IMR-90 (cell line): ENCODE results near the gene PRR23E. TPM values are rescaled to one million over a fixed set of nuclear protein-coding genes. Genes with fewer than 3 reads are reported as not detected.

Experiments used
- ATAC-seq: fragments of 200-7000 bp; cut with Tn5 transposase; 2 replicates; pipeline ENCODE4 v1.9.1; 2020; ENCODE audit warnings: low read depth, mild to moderate bottlenecking, moderate library complexity
- BruUV-seq: library from RNA; stranded (reverse); fragments of 400-500 nt; replicated peaks from 2 replicates; lab custom pipeline; 2021; lab: Mats Ljungman, UMichigan
- CTCF ChIA-PET: fragments of 300-600 bp; formaldehyde crosslinking; extraction: SDS; loops from one replicate; lab custom pipeline; 2021; ENCODE audit warnings: antibody characterized with exemption; lab: Yijun Ruan, JAX
- POLR2A ChIA-PET: fragments of 300-600 bp; sonication (Branson Sonifier 250); formaldehyde crosslinking; loops from one replicate; lab custom pipeline; 2022; ENCODE audit warnings: antibody characterized with exemption; ENCODE audit not compliant: unreplicated experiment; lab: Charles Lee
- DNase-seq: peaks from one replicate; pipeline ENCODE4 v3.0.0; 2013
- H2AFZ ChIP-seq: replicated peaks from 2 replicates; pipeline ENCODE3; 2013; ENCODE audit warnings: low read length, mild to moderate bottlenecking; ENCODE audit not compliant: poor library complexity
- H2AK5ac ChIP-seq: 2 replicates; pipeline ENCODE4 v1.6.1; 2013; ENCODE audit warnings: low read depth, low read length, inconsistent platforms
- H2AK9ac ChIP-seq: replicated peaks from 2 replicates; pipeline ENCODE3; 2013; ENCODE audit warnings: mild to moderate bottlenecking, low read depth, low read length, moderate library complexity; ENCODE audit not compliant: poor library complexity
- H2BK120ac ChIP-seq: 2 replicates; pipeline ENCODE4 v1.6.1; 2013; ENCODE audit warnings: low read depth, low read length, inconsistent platforms
- H2BK15ac ChIP-seq: 3 replicates; pipeline ENCODE4 v1.6.1; 2013; ENCODE audit warnings: low read depth, low read length, inconsistent platforms
- H2BK20ac ChIP-seq: 2 replicates; pipeline ENCODE4 v1.6.1; 2013; ENCODE audit warnings: low read depth, mild to moderate bottlenecking, inconsistent platforms, low read length, moderate library complexity
- H2BK5ac ChIP-seq: 2 replicates; pipeline ENCODE4 v1.6.1; 2013; ENCODE audit warnings: mild to moderate bottlenecking, low read depth, low read length, inconsistent platforms; ENCODE audit not compliant: poor library complexity, severe bottlenecking
- H3K14ac ChIP-seq: replicated peaks from 2 replicates; pipeline ENCODE4 v1.6.1; 2013; ENCODE audit warnings: low read depth, low read length, inconsistent platforms
- H3K18ac ChIP-seq: 2 replicates; pipeline ENCODE4 v1.6.1; 2013; ENCODE audit warnings: low read depth, low read length, control low read depth
- H3K23ac ChIP-seq: 2 replicates; pipeline ENCODE4 v1.6.1; 2013; ENCODE audit warnings: low read depth, low read length, inconsistent platforms
- H3K27ac ChIP-seq: 2 replicates; pipeline ENCODE4 v1.5.1; 2013; ENCODE audit warnings: mild to moderate bottlenecking, control low read depth, low read length; ENCODE audit not compliant: insufficient read depth
- H3K27me3 ChIP-seq: 2 replicates; pipeline ENCODE4 v1.6.1; 2013; ENCODE audit warnings: low read length; ENCODE audit not compliant: control insufficient read depth, insufficient read depth
- H3K36me3 ChIP-seq: 2 replicates; pipeline ENCODE4 v1.6.1; 2013; ENCODE audit warnings: low read length, mixed read lengths; ENCODE audit not compliant: control insufficient read depth, insufficient read depth
- H3K4ac ChIP-seq: 2 replicates; pipeline ENCODE4 v1.6.1; 2013; ENCODE audit warnings: low read depth, low read length, inconsistent platforms
- H3K4me1 ChIP-seq: 2 replicates; pipeline ENCODE4 v1.6.1; 2013; ENCODE audit warnings: low read length, mixed read lengths; ENCODE audit not compliant: control insufficient read depth, insufficient read depth
- H3K4me2 ChIP-seq: 2 replicates; pipeline ENCODE4 v1.6.1; 2013; ENCODE audit warnings: low read depth, mild to moderate bottlenecking, control low read depth, low read length, moderate library complexity
- H3K4me3 ChIP-seq: 2 replicates; pipeline ENCODE4 v1.5.1; 2013; ENCODE audit warnings: low read depth, mild to moderate bottlenecking, control low read depth, low read length, moderate library complexity; ENCODE audit not compliant: insufficient read depth
- H3K56ac ChIP-seq: 2 replicates; pipeline ENCODE4 v1.6.1; 2013; ENCODE audit warnings: low read length, inconsistent platforms; ENCODE audit not compliant: insufficient read depth; ENCODE audit errors: extremely low read depth
- H3K79me1 ChIP-seq, 2 experiments: 2 replicates each; pipeline ENCODE4 v1.6.1; 2013; ENCODE audit warnings: low read length in 2 of 2, inconsistent platforms in 1 of 2, low read depth in 1 of 2
- H3K9ac ChIP-seq: 2 replicates; pipeline ENCODE4 v1.6.1; 2013; ENCODE audit warnings: low read depth, low read length, control low read depth
- H3K9me1 ChIP-seq: 2 replicates; pipeline ENCODE4 v1.6.1; 2013; ENCODE audit warnings: low read length, inconsistent platforms; ENCODE audit not compliant: insufficient read depth
- H3K9me3 ChIP-seq: 2 replicates; pipeline ENCODE4 v1.6.1; 2013; ENCODE audit warnings: low read length; ENCODE audit not compliant: control insufficient read depth, insufficient read depth
- H4K20me1 ChIP-seq: 2 replicates; pipeline ENCODE4 v1.6.1; 2013; ENCODE audit warnings: low read length, inconsistent platforms; ENCODE audit not compliant: insufficient read depth
- H4K5ac ChIP-seq: 2 replicates; pipeline ENCODE4 v1.6.1; 2013; ENCODE audit warnings: mild to moderate bottlenecking, low read depth, low read length, control low read depth
- H4K8ac ChIP-seq, 2 experiments: 2 replicates each; pipeline ENCODE4 v1.6.1; 2013; ENCODE audit warnings: low read depth in 2 of 2, low read length in 2 of 2, control low read depth in 1 of 2, inconsistent platforms in 1 of 2
- H4K91ac ChIP-seq: 2 replicates; pipeline ENCODE4 v1.6.1; 2013; ENCODE audit warnings: low read depth, low read length, inconsistent platforms; ENCODE audit not compliant: insufficient read depth
- BHLHE40 ChIP-seq: fragments of 150-350 bp; IDR thresholded peaks from 2 replicates; pipeline ENCODE4 v1.6.1; 2016; ENCODE audit warnings: mild to moderate bottlenecking, low read depth, low read length
- CEBPB ChIP-seq: IDR thresholded peaks from 2 replicates; pipeline ENCODE4 v1.6.1; 2012; ENCODE audit warnings: low read depth, low read length, improper control_type of control experiment
- CHD1 ChIP-seq: IDR thresholded peaks from 2 replicates; pipeline ENCODE4 v1.6.1; 2012; ENCODE audit warnings: low read depth, low read length, improper control_type of control experiment
- CTCF ChIP-seq: conservative IDR thresholded peaks from 2 replicates; pipeline ENCODE4 v1.5.1; 2012; ENCODE audit warnings: mild to moderate bottlenecking, low read depth, low read length, improper control_type of control experiment
- ELK1 ChIP-seq: fragments of 150-350 bp; IDR thresholded peaks from 2 replicates; pipeline ENCODE4 v1.6.1; 2016; ENCODE audit warnings: low read depth, mild to moderate bottlenecking, low read length, moderate library complexity, borderline replicate concordance
- FOS ChIP-seq: fragments of 150-350 bp; IDR thresholded peaks from 2 replicates; pipeline ENCODE4 v1.6.1; 2016; ENCODE audit warnings: low read depth, low read length
- MAFK ChIP-seq: IDR thresholded peaks from 2 replicates; pipeline ENCODE4 v1.6.1; 2012; ENCODE audit warnings: low read depth, low read length, improper control_type of control experiment
- MAZ ChIP-seq: IDR thresholded peaks from 2 replicates; pipeline ENCODE4 v1.6.1; 2012; ENCODE audit warnings: low read depth, mild to moderate bottlenecking, low read length, improper control_type of control experiment, moderate library complexity, borderline replicate concordance
- MXI1 ChIP-seq: IDR thresholded peaks from 2 replicates; pipeline ENCODE4 v1.6.1; 2012; ENCODE audit warnings: low read depth, mild to moderate bottlenecking, low read length, moderate library complexity, borderline replicate concordance
- NFE2L2 ChIP-seq: fragments of 150-350 bp; IDR thresholded peaks from 2 replicates; pipeline ENCODE4 v1.6.1; 2016; ENCODE audit warnings: low read depth, mild to moderate bottlenecking, low read length
- POLR2A ChIP-seq: IDR thresholded peaks from 2 replicates; pipeline ENCODE4 v1.6.1; 2012; ENCODE audit warnings: mild to moderate bottlenecking, low read depth, low read length
- RAD21 ChIP-seq: IDR thresholded peaks from 2 replicates; pipeline ENCODE4 v1.6.1; 2012; ENCODE audit warnings: low read length, improper control_type of control experiment
- RCOR1 ChIP-seq: IDR thresholded peaks from 2 replicates; pipeline ENCODE4 v1.6.1; 2012; ENCODE audit warnings: mild to moderate bottlenecking, low read length, improper control_type of control experiment; ENCODE audit not compliant: insufficient replicate concordance
- RFX5 ChIP-seq: IDR thresholded peaks from 2 replicates; pipeline ENCODE4 v1.8.0; 2012; ENCODE audit warnings: low read depth, mild to moderate bottlenecking, low read length, moderate library complexity
- SMC3 ChIP-seq: fragments of 150-350 bp; IDR thresholded peaks from 2 replicates; pipeline ENCODE4 v1.6.1; 2016; ENCODE audit warnings: low read depth, mild to moderate bottlenecking, antibody characterized with exemption, low read length, moderate library complexity
- WGBS, 2 experiments: methylation state at CpG; one replicate each; pipeline versions ENCODE4 v1.1.5 to v1.1.7; 2013; ENCODE audit warnings: missing lambda C conversion rate in 2 of 2; ENCODE audit not compliant: insufficient read length in 1 of 2; ENCODE audit errors: extremely low coverage in 2 of 2; 5-methylcytosine and 5-hydroxymethylcytosine counted together
- dilution Hi-C: fragments of 300-500 bp; cut with HindIII; formaldehyde crosslinking; loops from one replicate; pipeline ENCODE4 v1.14.3; 2018; ENCODE audit warnings: low sequenced_read_pairs; ENCODE audit not compliant: unreplicated experiment
- in situ Hi-C: fragments of 300-500 bp; cut with MboI; formaldehyde crosslinking; loops from 3 replicates; pipeline ENCODE4 v1.14.3; 2019; ENCODE audit warnings: low sequenced_read_pairs, inconsistent platforms, mixed read lengths
- intact Hi-C: fragments of 100-400 bp; cut with micrococcal nuclease; formaldehyde crosslinking; loops from 2 replicates; pipeline ENCODE4 v1.10.0; 2022
- polyA plus RNA-seq, 3 experiments: library from polyadenylated mRNA; depleted of rRNA; stranded (reverse); fragments of >200 nt; gene quantifications; 2 replicates each; pipeline ENCODE4 v1.2.3, GENCODE V29; 2012; ENCODE audit warnings: low replicate concordance in 1 of 3
- total RNA-seq: library from RNA; depleted of rRNA; stranded (reverse); fragments of >200 nt; gene quantifications from 2 replicates; pipeline ENCODE4 v1.2.3, GENCODE V29; 2012
- TF ChIP-seq, protein P1 (sequence below): fragments of 150-350 bp; IDR thresholded peaks from 2 replicates; pipeline ENCODE4 v1.6.1; 2017; ENCODE audit warnings: mild to moderate bottlenecking, antibody characterized with exemption, low read length, low read depth

Gene PRR23E
- total and polyA plus RNA-seq, 2 of the 4 experiments (the other 2 are of a cell fraction), result not detected

DNA sequence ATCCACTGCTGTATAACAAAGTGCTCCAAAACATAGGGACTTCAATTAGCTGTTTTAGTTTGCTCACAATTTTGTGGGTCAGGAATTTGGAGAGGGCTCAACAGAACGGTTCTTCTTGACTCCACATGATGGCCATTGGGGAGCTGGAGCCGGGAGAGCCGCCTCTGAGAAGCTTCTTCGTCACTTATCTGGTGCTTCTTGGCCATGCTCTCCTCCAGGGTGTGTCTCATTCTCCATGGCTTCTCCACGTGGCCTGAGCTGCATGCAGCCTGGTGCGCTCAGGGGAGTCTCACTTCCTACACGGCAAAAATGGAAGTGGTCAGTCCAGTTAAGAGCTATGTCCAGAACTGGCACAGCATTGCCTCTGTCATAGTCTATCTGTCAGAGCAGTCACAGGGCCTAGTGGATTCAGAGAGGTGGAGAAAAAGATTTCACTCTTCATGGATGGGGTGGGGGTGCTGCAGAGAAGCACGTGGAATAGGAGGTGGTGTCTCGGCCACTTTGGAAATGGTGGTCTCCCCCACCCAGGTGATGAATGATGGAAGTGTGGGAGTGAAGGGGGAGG is 26.3 kb upstream of the PRR23E start:
- CTCF ChIA-PET, result no interaction called here
- BruUV-seq, result no TSS peak

More for the DNA sequence above, 26.3 kb upstream of the PRR23E start:
- H3K36me3 ChIP-seq, result no peaks in the 10 kb centered on the region
- dilution Hi-C loops, result no loop called here
- ATAC-seq (no peak), DNase-seq (no peak)
- H2AK5ac ChIP-seq, result no peak overlapping the region
- no peak overlapping the region for H3K9ac ChIP-seq
- H3K79me1 ChIP-seq, result no peaks in the 10 kb centered on the region
- no peaks in the 10 kb centered on the region for H3K9me3 ChIP-seq
- POLR2A ChIA-PET, result no interaction called here
- no peak overlapping the region for H3K4ac ChIP-seq
- no peaks in the 10 kb centered on the region for H3K9me1 ChIP-seq
- no peak overlapping the region for H3K18ac ChIP-seq
- no peak overlapping the region for H2AFZ ChIP-seq
- no peak overlapping the region for H4K91ac ChIP-seq
- 93% methylated on average over 3 of the region's 9 CpGs; no CpG with 5 or more reads in 1 of the 2 experiments for WGBS, 2 experiments
- peaks cover 8% of the 10 kb centered on the region for H3K27me3 ChIP-seq
- H2BK20ac ChIP-seq, result no peak overlapping the region
- no peak overlapping the region for H2BK5ac ChIP-seq
- H4K5ac ChIP-seq, result no peak overlapping the region
- no peak overlapping the region for H2BK15ac ChIP-seq
- H3K56ac ChIP-seq, result no peak overlapping the region
- H3K23ac ChIP-seq, result no peak overlapping the region
- no peak overlapping the region for H3K27ac ChIP-seq
- H3K14ac ChIP-seq, result no peak overlapping the region
- H2AK9ac ChIP-seq, result no peak overlapping the region
- H3K4me3 ChIP-seq, result no peak overlapping the region
- intact Hi-C loops, result no loop called here
- TF ChIP-seq POLR2A (no peak), MXI1 (no peak), RCOR1 (no peak), NFE2L2 (no peak), MAFK (no peak), CEBPB (no peak), ELK1 (no peak), CTCF (no peak), RAD21 (no peak), MAZ (no peak), FOS (no peak), BHLHE40 (no peak), SMC3 (no peak), RFX5 (no peak), CHD1 (no peak)
- TF ChIP-seq, protein P1, sequence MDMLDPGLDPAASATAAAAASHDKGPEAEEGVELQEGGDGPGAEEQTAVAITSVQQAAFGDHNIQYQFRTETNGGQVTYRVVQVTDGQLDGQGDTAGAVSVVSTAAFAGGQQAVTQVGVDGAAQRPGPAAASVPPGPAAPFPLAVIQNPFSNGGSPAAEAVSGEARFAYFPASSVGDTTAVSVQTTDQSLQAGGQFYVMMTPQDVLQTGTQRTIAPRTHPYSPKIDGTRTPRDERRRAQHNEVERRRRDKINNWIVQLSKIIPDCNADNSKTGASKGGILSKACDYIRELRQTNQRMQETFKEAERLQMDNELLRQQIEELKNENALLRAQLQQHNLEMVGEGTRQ, result no peak
- H4K20me1 ChIP-seq, result no peaks in the 10 kb centered on the region
- no peaks in the 10 kb centered on the region for H3K4me1 ChIP-seq
- in situ Hi-C loops, result no loop called here
- no peak overlapping the region for H2BK120ac ChIP-seq
- no peak overlapping the region for H4K8ac ChIP-seq
- no peak overlapping the region for H3K4me2 ChIP-seq
